ENCODE data around the gene TACO1.
A peak's percentile ranks its signal among the peaks of the same experiment; 100 is the strongest.

The TACO1 gene

DNA sequence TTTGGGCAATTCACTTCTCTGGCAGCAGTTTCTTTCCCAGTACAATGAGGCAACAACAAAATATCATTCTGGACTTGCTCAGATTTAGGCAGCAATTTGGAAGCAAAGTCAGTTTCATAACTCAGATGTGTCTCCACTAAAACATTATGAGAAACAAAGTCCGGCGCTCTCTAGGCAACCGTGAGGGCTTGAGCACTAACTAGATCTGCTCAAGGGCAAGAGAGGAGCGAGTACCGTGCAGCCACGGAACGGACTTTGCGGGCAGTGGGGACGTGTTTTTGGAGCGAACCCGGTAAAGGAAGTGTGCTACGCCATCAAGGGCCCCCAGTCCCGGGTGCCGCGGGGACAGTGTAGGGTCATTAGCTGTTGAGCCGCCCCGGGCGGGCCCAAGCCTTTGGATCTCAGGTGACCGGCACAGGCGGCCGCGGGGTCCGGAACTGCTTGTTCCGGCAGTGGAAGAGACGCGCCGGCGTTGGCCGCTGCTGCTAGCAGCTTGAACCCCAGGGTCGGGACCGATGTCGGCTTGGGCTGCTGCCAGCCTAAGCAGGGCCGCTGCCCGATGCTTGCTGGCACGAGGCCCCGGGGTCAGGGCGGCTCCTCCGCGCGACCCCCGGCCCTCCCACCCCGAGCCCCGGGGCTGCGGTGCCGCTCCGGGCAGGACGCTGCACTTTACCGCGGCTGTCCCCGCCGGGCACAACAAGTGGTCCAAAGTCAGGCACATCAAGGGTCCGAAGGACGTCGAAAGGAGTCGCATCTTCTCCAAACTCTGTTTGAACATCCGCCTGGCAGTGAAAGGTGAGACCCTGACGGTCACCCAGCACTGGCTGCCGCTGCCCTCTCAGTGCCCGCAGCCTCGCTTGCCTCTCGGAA is at the start of gene TACO1:
TSS of gene TACO1 (plus strand) at position 327 of the 870 bp plus-strand sequence. CDS start at position 516, 189 bp downstream.
- H3K4me1 Mint-ChIP-seq (ENCODE audit: low read depth), result peaks cover 34% of the 10 kb centered on the region
- peak within 1 kb of the TSS; percentile 98 for H3K4me3 Mint-ChIP-seq
- H3K27ac Mint-ChIP-seq, result peak within 1 kb of the TSS; percentile 93
- no peaks in the 10 kb centered on the region for H3K9me3 Mint-ChIP-seq
- H3K36me3 Mint-ChIP-seq (ENCODE audit: low read depth), result peaks cover 14% of the 10 kb centered on the region
- no peaks in the 10 kb centered on the region for H3K27me3 Mint-ChIP-seq

DNA sequence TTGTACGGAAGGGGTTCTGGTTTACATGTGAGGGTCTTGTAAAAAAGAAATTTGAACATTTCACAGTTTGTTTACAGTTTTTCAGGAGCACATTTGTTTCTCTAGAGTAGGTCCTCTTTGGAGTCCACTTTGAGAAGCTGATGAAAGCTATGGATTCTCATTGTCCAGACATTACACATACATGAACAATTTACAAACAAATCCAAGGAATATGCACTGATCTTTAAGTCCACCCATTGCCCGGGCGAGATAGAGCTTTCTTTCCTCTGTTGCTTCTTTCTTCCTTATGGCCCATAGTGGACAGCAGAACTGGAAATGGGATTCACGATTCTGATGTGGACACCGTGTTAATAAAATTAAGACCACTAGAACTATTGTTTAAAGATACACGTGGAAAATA is 48.5 kb upstream of the TACO1 start:
- Mint-ChIP-seq H3K9me3 (no peaks in the 10 kb centered on the region), H3K27me3 (no peaks in the 10 kb centered on the region), H3K36me3 (ENCODE audit: low read depth) (peaks cover 25% of the 10 kb centered on the region), H3K4me1 (ENCODE audit: low read depth) (peaks cover 53% of the 10 kb centered on the region), H3K27ac (peak overlapping the region; percentile 65), H3K4me3 (peak overlapping the region; percentile 98)

DNA sequence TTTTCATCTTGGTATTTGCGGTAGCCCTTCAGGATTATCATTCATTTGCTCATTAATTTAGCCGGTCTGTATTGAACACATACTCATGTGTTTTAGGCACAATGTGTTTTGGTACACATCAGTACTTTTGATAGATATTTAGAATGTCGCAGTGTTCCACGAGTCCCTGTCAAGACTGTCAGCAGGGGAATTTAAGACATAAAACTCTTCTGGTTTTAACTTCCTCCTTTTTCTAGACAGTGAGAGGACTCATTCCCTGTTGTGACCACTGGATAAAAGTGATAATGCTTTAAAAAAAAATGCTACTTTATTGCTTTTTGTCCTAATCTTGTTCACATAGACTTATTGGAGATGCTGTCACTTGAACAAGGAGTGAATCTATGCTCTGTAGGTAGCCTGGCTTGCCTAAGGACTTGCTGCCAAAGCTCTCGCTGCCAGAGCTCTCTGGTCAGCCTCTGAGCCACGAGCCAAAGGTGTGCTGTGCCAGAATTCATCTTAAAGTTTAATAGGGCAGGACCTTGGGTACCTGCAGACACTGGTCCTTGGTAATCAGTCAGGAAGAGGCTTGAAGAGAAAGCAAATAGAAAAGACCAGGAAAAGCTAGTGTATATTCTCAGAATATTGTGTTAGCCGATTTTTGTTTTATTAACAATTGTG is 45.1 kb upstream of the TACO1 start:
- H3K36me3 Mint-ChIP-seq (ENCODE audit: low read depth), result peaks cover 29% of the 10 kb centered on the region
- no peak overlapping the region for H3K4me3 Mint-ChIP-seq
- H3K4me1 Mint-ChIP-seq (ENCODE audit: low read depth), result peaks cover 72% of the 10 kb centered on the region
- H3K27ac Mint-ChIP-seq, result no peak overlapping the region
- no peaks in the 10 kb centered on the region for H3K27me3 Mint-ChIP-seq
- H3K9me3 Mint-ChIP-seq, result no peaks in the 10 kb centered on the region

DNA sequence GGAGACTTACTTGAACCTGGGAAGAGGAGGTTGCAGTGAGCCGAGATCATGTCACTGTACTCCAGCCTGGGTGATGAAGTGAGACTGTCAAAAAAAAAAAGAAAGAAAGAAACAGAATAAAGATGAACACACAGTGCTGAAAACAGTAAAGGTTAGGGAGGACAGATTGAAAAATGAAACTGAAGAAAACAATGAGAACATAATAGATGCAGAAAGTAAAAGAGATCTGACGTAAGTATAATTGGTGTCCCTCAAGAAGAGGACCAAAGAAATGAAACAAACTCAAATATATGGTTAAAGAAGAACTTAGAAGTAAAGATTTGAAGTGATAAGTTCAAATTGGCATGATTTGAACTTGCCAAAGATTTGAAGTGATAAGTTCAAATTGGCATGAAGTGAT is 43.3 kb upstream of the TACO1 start:
- no peaks in the 10 kb centered on the region for H3K27me3 Mint-ChIP-seq
- peaks cover 17% of the 10 kb centered on the region for H3K36me3 Mint-ChIP-seq (ENCODE audit: low read depth)
- H3K9me3 Mint-ChIP-seq, result no peaks in the 10 kb centered on the region
- H3K4me3 Mint-ChIP-seq, result no peak overlapping the region
- H3K4me1 Mint-ChIP-seq (ENCODE audit: low read depth), result peaks cover 77% of the 10 kb centered on the region
- no peak overlapping the region for H3K27ac Mint-ChIP-seq

DNA sequence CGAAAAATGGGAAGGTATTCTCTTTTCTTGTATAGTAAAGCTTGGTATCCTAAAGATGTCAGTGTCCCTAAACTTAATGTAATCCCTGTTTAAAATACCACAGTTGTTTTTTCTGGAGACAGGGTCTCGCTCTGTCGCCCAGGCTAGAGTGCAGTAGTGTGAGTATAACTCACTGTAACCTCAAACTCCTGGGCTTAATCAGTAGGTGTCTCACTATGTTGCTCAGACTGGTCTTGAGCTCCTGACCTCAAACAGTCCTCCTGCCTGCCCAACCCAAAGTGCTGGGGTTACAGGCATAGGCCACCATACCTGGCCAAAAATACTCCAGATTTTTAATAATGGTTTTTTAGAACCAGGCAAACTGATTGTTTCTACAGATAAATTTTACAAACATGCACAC is 42.3 kb upstream of the TACO1 start:
- Mint-ChIP-seq H3K27ac (peak overlapping the region; percentile 2), H3K4me1 (ENCODE audit: low read depth) (peaks cover 71% of the 10 kb centered on the region), H3K4me3 (no peak overlapping the region), H3K36me3 (ENCODE audit: low read depth) (peaks cover 11% of the 10 kb centered on the region), H3K27me3 (no peaks in the 10 kb centered on the region), H3K9me3 (no peaks in the 10 kb centered on the region)

DNA sequence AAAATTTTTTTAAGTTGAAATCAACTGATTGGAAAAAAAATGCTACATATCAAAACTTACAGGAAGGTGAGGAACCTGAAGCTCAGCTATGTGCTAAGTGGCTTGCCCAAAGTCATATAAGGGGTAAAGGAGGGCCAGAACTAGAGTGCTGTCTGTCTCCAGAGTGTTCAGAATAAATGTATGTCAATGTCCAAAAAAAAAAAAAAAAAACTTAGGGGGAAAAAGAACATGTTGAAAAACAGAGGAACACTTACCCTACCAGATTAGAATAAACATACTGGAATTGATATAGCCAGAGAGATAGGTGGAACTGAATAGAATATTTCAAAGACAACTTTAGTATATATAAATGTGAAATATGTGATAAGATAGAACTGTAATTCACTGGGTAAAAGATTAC is 38.9 kb upstream of the TACO1 start:
- no peak overlapping the region for H3K4me3 Mint-ChIP-seq
- peaks cover 51% of the 10 kb centered on the region for H3K4me1 Mint-ChIP-seq (ENCODE audit: low read depth)
- H3K27me3 Mint-ChIP-seq, result no peaks in the 10 kb centered on the region
- peaks cover 11% of the 10 kb centered on the region for H3K36me3 Mint-ChIP-seq (ENCODE audit: low read depth)
- H3K9me3 Mint-ChIP-seq, result no peaks in the 10 kb centered on the region
- peak overlapping the region; percentile 26 for H3K27ac Mint-ChIP-seq

DNA sequence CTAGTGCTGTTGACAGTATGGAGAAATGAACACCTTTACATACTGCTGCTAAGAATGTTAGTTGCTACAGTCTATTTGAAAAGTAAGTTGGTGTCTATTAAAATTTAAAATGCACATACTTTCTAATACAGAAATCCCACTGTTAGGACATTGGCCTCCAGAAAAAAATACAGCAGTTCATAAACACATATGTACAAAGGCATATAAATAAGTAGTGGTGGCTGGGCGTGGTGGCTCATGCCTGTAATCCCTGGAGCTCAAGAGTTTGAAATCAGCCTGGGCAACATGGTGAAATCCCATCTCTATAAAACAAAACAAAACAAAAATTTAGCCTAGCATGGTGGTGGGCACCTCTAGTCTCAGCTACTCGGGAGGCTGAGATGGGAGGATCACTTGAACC is 37.4 kb upstream of the TACO1 start:
- Mint-ChIP-seq H3K27ac (no peak overlapping the region), H3K4me3 (no peak overlapping the region), H3K4me1 (ENCODE audit: low read depth) (peaks cover 38% of the 10 kb centered on the region), H3K27me3 (no peaks in the 10 kb centered on the region), H3K9me3 (no peaks in the 10 kb centered on the region), H3K36me3 (ENCODE audit: low read depth) (peaks cover 3% of the 10 kb centered on the region)

DNA sequence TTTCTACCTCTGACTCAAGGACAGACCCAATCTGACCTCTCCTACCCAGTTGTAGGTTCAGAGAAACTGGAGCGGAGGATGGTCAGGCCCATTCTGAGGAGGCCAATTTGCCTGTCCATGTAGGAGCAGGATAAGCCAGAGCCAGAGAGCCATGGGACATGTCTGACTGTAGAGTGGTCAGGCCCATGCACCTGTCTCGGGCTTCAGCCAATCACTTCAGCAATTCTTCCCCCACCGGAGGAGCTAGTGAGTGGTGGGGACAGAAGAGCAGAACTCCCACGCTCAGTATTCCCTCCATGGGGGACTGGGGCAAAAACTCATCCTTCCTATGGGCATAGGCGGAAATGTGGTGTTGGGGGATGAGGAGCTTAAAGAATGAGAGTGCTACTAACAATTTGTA is 36.1 kb upstream of the TACO1 start:
- no peaks in the 10 kb centered on the region for H3K9me3 Mint-ChIP-seq
- peaks cover 3% of the 10 kb centered on the region for H3K36me3 Mint-ChIP-seq (ENCODE audit: low read depth)
- H3K4me1 Mint-ChIP-seq (ENCODE audit: low read depth), result peaks cover 38% of the 10 kb centered on the region

DNA sequence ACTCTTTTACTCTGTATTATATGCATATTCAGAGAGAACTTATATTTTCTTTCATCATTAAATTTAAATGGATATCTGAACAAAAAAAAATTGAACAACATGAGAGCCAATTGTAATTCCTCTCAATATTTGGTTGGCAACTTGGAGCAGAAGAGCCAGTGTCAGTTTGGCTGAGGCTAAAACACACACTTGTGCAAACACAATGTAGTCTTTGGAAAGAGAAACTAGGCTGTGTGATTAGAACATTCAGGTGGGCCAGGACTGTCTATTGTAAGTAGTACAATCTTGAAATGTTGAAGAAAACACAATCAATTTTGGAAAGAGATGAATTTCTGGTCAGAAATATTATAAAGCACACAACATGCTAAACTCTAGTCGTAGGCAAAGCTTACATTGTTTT is 33.5 kb upstream of the TACO1 start:
- no peaks in the 10 kb centered on the region for H3K9me3 Mint-ChIP-seq
- peaks cover 35% of the 10 kb centered on the region for H3K4me1 Mint-ChIP-seq (ENCODE audit: low read depth)
- H3K36me3 Mint-ChIP-seq (ENCODE audit: low read depth), result peaks cover 11% of the 10 kb centered on the region
- no peak overlapping the region for H3K27ac Mint-ChIP-seq
- H3K4me3 Mint-ChIP-seq, result no peak overlapping the region
- no peaks in the 10 kb centered on the region for H3K27me3 Mint-ChIP-seq

More for the DNA sequence above, 36.1 kb upstream of the TACO1 start:
- H3K27me3 Mint-ChIP-seq, result no peaks in the 10 kb centered on the region
- no peak overlapping the region for H3K4me3 Mint-ChIP-seq
- no peak overlapping the region for H3K27ac Mint-ChIP-seq

DNA sequence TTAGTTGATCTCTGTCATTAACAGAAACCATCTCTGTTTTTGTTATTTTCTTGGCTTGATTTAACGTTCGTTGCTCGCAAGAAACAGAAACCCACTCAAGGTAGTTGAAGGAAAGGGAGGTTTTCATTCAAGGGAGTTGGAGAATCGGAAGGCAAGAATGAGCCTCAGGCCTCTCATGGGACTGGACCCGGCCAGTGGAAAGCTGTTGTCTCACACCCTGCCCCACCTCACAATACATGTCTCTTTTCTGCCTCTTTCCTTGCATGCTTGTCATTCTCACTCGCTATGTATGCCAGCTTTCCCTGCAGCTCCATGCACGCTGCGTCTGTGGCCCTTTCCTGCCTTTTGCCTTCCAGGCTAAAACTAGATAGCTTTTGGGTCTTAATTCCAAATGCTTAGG is 32.1 kb upstream of the TACO1 start:
- peaks cover 12% of the 10 kb centered on the region for H3K36me3 Mint-ChIP-seq (ENCODE audit: low read depth)
- H3K4me3 Mint-ChIP-seq, result no peak overlapping the region
- H3K27me3 Mint-ChIP-seq, result no peaks in the 10 kb centered on the region
- H3K9me3 Mint-ChIP-seq, result no peaks in the 10 kb centered on the region
- H3K27ac Mint-ChIP-seq, result no peak overlapping the region
- H3K4me1 Mint-ChIP-seq (ENCODE audit: low read depth), result peaks cover 31% of the 10 kb centered on the region

DNA sequence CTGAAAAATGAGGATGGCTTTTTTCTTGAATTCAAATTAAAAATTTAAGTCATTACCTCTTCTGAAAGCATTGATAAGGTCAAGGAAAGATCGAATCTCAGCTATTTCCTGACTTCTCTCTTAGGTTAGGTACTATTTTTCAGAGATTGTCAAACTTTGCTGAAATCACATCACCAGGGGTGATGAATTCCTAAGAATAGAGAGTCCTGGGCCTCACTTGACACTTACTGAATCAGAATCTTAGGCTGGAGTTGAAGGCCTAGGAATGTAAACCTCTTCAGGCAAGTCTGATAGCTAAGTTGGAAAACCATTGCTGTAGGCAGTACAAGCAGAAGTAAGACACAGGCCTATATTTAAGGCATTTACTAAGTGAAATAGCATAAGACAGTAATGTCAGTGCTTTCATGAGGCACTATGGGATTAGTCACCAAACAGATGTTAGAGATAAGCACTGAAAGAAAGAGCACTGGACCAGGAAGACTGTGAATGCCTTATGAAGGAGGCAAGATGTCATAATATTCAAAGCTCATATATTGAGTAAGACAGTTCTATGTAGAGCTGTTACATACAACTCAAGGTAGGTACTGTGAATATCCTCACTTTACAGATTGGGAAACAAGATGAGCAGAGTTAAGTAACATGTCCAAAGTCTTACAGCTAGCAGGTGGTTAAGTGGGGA is 28.9 kb upstream of the TACO1 start:
- Mint-ChIP-seq H3K27me3 (no peaks in the 10 kb centered on the region), H3K9me3 (no peaks in the 10 kb centered on the region), H3K4me1 (ENCODE audit: low read depth) (peaks cover 23% of the 10 kb centered on the region), H3K36me3 (ENCODE audit: low read depth) (peaks cover 9% of the 10 kb centered on the region), H3K27ac (no peak overlapping the region), H3K4me3 (no peak overlapping the region)

DNA sequence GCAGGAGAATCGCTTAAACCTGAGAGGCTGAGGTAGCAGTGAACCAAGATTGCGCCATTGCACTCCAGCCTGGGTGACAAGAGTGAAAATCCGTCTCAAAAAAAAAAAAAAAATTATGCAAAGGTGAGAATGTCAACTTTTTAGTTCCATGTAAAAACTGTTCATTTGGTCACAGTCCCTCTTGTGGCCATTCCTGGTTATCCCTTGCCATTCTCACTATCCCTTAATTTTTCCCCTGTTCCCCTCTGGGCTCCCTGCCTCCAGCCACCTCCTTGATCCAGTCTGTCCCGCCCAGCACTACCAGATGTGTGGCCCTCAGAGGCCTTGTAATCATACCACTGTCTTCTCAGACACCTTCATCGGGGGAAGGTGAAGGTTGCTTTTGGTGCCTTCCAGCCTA is 27.1 kb upstream of the TACO1 start:
- peaks cover 15% of the 10 kb centered on the region for H3K36me3 Mint-ChIP-seq (ENCODE audit: low read depth)

DNA sequence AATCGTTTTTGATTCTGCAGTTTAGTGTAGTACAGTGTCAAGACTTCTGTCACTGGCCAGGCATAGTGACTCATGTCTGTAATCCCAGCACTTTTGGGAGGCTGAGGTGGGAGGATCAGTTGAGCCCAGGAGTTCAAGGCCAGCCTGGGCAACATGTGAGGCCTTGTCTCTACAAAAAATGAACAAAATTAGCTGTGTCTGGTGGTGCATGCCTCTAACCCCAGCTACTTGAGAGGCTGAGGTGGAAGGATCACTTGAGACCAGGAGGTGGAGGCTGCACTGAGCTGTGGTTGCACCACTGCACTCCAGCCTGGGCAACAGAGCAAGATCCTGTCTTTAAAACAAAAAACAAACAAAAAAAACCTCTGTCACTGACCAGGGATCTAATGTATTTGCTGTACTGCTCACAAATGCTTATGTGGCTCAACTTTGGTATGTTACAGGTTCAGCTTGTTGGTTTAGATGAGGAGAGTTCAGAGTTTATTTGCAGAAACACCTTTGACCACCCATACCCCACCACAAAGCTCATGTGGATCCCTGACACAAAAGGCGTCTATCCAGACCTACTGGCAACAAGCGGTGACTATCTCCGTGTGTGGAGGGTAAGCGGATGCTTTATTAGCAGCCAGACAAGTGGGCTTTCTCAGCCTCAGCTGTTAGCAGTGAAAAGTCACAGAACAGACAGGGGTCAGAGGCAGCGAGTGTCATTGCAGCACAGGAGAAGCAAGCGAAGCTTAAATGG is 22.5 kb upstream of the TACO1 start:
- Mint-ChIP-seq H3K27ac (no peak overlapping the region), H3K9me3 (no peaks in the 10 kb centered on the region), H3K4me3 (no peak overlapping the region), H3K4me1 (ENCODE audit: low read depth) (peaks cover 4% of the 10 kb centered on the region), H3K27me3 (no peaks in the 10 kb centered on the region), H3K36me3 (ENCODE audit: low read depth) (peaks cover 41% of the 10 kb centered on the region)

More for the DNA sequence above, 27.1 kb upstream of the TACO1 start:
- H3K4me1 Mint-ChIP-seq (ENCODE audit: low read depth), result peaks cover 27% of the 10 kb centered on the region
- H3K9me3 Mint-ChIP-seq, result no peaks in the 10 kb centered on the region
- no peaks in the 10 kb centered on the region for H3K27me3 Mint-ChIP-seq
- no peak overlapping the region for H3K4me3 Mint-ChIP-seq
- peak overlapping the region; percentile 41 for H3K27ac Mint-ChIP-seq

DNA sequence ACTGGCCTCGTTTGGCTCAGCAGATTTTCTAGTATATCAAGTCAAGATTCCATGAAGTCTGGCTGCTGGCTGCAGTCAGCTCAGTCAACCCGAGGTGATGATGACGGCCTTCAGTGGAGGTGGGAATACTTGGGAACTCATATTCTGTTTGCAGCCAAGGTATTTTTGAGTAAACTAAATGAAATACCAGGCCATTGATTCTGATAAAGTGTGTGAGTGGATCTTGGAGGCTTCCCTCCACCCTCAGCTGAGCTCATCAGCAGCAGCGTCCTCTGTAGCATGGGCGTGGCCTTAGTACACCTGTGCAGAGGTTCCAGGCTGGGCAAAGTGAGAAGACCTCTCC is 22.0 kb upstream of the TACO1 start:
- Mint-ChIP-seq H3K4me1 (ENCODE audit: low read depth) (peaks cover 4% of the 10 kb centered on the region), H3K36me3 (ENCODE audit: low read depth) (peaks cover 44% of the 10 kb centered on the region), H3K9me3 (no peaks in the 10 kb centered on the region), H3K4me3 (no peak overlapping the region), H3K27ac (peak overlapping the region; percentile 9), H3K27me3 (no peaks in the 10 kb centered on the region)

All from stimulated activated naive CD8-positive, alpha-beta T cell treated with anti-CD3 and anti-CD28 coated beads, Interleukin-15, Interleukin-2, amounts not matched to agents 100 ng/mL and 50 ng/mL, for 24 hours (primary cell).